Upper lobe of left lung (tissue), 4 donors: Measurements from ENCODE around the gene NAA25.

ENCODE experiments used
- CTCF ChIP-seq, 6 experiments: fragments of 450-650 bp in 4 of 6; fragments of 200-600 bp in 2 of 6; sonication (generic) in 2 of 6; IDR thresholded peaks; one replicate each; pipeline ENCODE4 v1.5.1; 2016 to 2019; ENCODE audit warnings: antibody characterized with exemption in 6 of 6
- EP300 ChIP-seq, 4 donors: sonication (generic); formaldehyde crosslinking; IDR thresholded peaks; one replicate each; pipeline ENCODE4 v1.5.1; 2017; ENCODE audit warnings: antibody characterized with exemption in 4 of 4, control low read depth in 2 of 4

GRCh38 chr12:112046003-112046402, 62.6 kb downstream of the NAA25 start:
- no peak for TF ChIP-seq CTCF (IDR thresholded peaks at IDR 0.05)
- TF ChIP-seq EP300 (IDR thresholded peaks at IDR 0.05) = no peak
